CD14-positive monocyte (primary cell): ENCODE measurements around the gene SIGLEC14. TPM values are rescaled to one million over a fixed set of nuclear protein-coding genes. Genes with fewer than 3 reads are reported as not detected.
A peak's percentile ranks its signal among the peaks of the same experiment; 100 is the strongest.

Experiments
- DNase-seq, 3 donors: peaks; one replicate each; pipeline ENCODE4 v3.0.0-alpha.2; 2011 to 2022
- H2AFZ ChIP-seq: 2 replicates; pipeline ENCODE4 v1.6.0; 2012; ENCODE audit warnings: mild to moderate bottlenecking, low read depth, low read length, inconsistent platforms; ENCODE audit not compliant: insufficient read depth, poor library complexity, severe bottlenecking
- H3K27ac ChIP-seq, 2 donors: 1 replicate in 1 of 2; 2 replicates in 1 of 2; pipeline ENCODE4 v1.5.1; 2012 to 2013; ENCODE audit warnings: low read length in 2 of 2, control low read depth in 1 of 2, inconsistent platforms in 1 of 2, low read depth in 1 of 2, mild to moderate bottlenecking in 1 of 2
- H3K27me3 ChIP-seq, 2 donors: one replicate each; pipeline versions ENCODE4 v1.6.0 to v1.6.1; 2011 to 2013; ENCODE audit warnings: low read length in 2 of 2; ENCODE audit not compliant: control insufficient read depth in 2 of 2, insufficient read depth in 2 of 2
- H3K36me3 ChIP-seq, 2 donors: replicated peaks in 1 of 2; 1 replicate in 1 of 2; 2 replicates in 1 of 2; pipeline versions ENCODE4 v1.5.1 to v1.6.1; 2012 to 2013; ENCODE audit warnings: low read length in 2 of 2, control low read depth in 1 of 2, inconsistent platforms in 1 of 2, mild to moderate bottlenecking in 1 of 2; ENCODE audit not compliant: insufficient read depth in 2 of 2, control insufficient read depth in 1 of 2
- H3K4me1 ChIP-seq, 2 donors: 1 replicate in 1 of 2; 2 replicates in 1 of 2; pipeline versions ENCODE4 v1.5.1 to v1.6.1; 2012 to 2013; ENCODE audit warnings: low read length in 2 of 2, control low read depth in 1 of 2, inconsistent platforms in 1 of 2, mild to moderate bottlenecking in 1 of 2, moderate library complexity in 1 of 2; ENCODE audit not compliant: insufficient read depth in 2 of 2, control insufficient read depth in 1 of 2
- H3K4me2 ChIP-seq: replicated peaks from 2 replicates; pipeline ENCODE3; 2012; ENCODE audit warnings: low read length, moderate library complexity, mild to moderate bottlenecking; ENCODE audit not compliant: poor library complexity, severe bottlenecking; ENCODE audit errors: extremely low read depth
- H3K4me3 ChIP-seq, 3 experiments: fragments of 200-600 bp in 1 of 3; sonication (generic) in 1 of 3; replicated peaks in 1 of 3; 1 replicate in 2 of 3; 2 replicates in 1 of 3; pipeline ENCODE4 v1.5.1; 2011 to 2013; ENCODE audit warnings: low read length in 3 of 3, mild to moderate bottlenecking in 3 of 3, control low read depth in 2 of 3, low read depth in 2 of 3, inconsistent platforms in 1 of 3, moderate library complexity in 1 of 3
- H3K79me2 ChIP-seq: 2 replicates; pipeline ENCODE4 v1.6.0; 2012; ENCODE audit warnings: mild to moderate bottlenecking, control low read depth, inconsistent platforms, low read length, moderate library complexity; ENCODE audit not compliant: insufficient read depth
- H3K9ac ChIP-seq: 2 replicates; pipeline ENCODE4 v1.6.0; 2017; ENCODE audit warnings: low read length, mild to moderate bottlenecking; ENCODE audit not compliant: insufficient read depth, poor library complexity, severe bottlenecking
- H3K9me3 ChIP-seq, 2 donors: replicated peaks in 1 of 2; 1 replicate in 1 of 2; 2 replicates in 1 of 2; pipeline versions ENCODE4 v1.5.1 to v1.6.1; 2012 to 2013; ENCODE audit warnings: low read length in 2 of 2, control low read depth in 1 of 2; ENCODE audit not compliant: control insufficient read depth in 1 of 2, insufficient read depth in 1 of 2
- H4K20me1 ChIP-seq: 2 replicates; pipeline ENCODE4 v1.6.0; 2012; ENCODE audit warnings: mild to moderate bottlenecking, low read length, control low read depth, moderate library complexity; ENCODE audit not compliant: insufficient read depth
- H3K27ac Mint-ChIP-seq, 7 donors: one replicate each; pipeline ENCODE4 v1.8.0; 2020; ENCODE audit warnings: mild to moderate bottlenecking in 7 of 7, mixed read lengths in 7 of 7, moderate library complexity in 6 of 7, inconsistent platforms in 2 of 7
- H3K27me3 Mint-ChIP-seq, 3 donors: one replicate each; pipeline ENCODE4 v1.8.0; 2021 to 2022; ENCODE audit warnings: low read depth in 3 of 3, mild to moderate bottlenecking in 3 of 3, mixed read lengths in 3 of 3, moderate library complexity in 3 of 3, inconsistent platforms in 1 of 3
- H3K36me3 Mint-ChIP-seq, 2 donors: one replicate each; pipeline ENCODE4 v1.8.0; 2020; ENCODE audit warnings: mixed read lengths in 2 of 2, inconsistent platforms in 1 of 2, mild to moderate bottlenecking in 1 of 2
- H3K4me1 Mint-ChIP-seq: one replicate; pipeline ENCODE4 v1.8.0; 2020; ENCODE audit warnings: mild to moderate bottlenecking, mixed read lengths
- H3K4me3 Mint-ChIP-seq, 2 donors: one replicate each; pipeline ENCODE4 v1.8.0; 2020; ENCODE audit warnings: mild to moderate bottlenecking in 2 of 2, mixed read lengths in 2 of 2, moderate library complexity in 1 of 2
- H3K9me3 Mint-ChIP-seq, 7 donors: one replicate each; pipeline ENCODE4 v1.8.0; 2020 to 2022; ENCODE audit warnings: mixed read lengths in 7 of 7, mild to moderate bottlenecking in 6 of 7, moderate library complexity in 6 of 7, inconsistent platforms in 2 of 7
- CTCF ChIP-seq: fragments of 200-600 bp; IDR thresholded peaks from one replicate; pipeline ENCODE4 v1.8.0; 2022; ENCODE audit warnings: antibody characterized with exemption, mild to moderate bottlenecking
- WGBS: methylation state at CpG from one replicate; pipeline ENCODE4 v1.1.5; 2013; ENCODE audit warnings: missing lambda C conversion rate; ENCODE audit not compliant: insufficient coverage; 5-methylcytosine and 5-hydroxymethylcytosine counted together
- intact Hi-C, 2 donors: fragments of 100-400 bp; cut with micrococcal nuclease; formaldehyde crosslinking; loops; one replicate each; pipeline versions ENCODE4 v1.15.0 to v1.15.1; 2023
- polyA plus RNA-seq, 3 donors: library from polyadenylated mRNA; depleted of rRNA in 1 of 3; unstranded in 2 of 3; stranded (reverse) in 1 of 3; fragments of 300-500 nt in 2 of 3; fragments of >200 nt in 1 of 3; fragmentation: Illumina TruSeq in 2 of 3; gene quantifications; 1 replicate in 2 of 3; 2 replicates in 1 of 3; pipeline ENCODE4 v1.2.3, GENCODE V29; 2012 to 2021

SIGLEC14 gene
- polyA plus RNA-seq, 3 donors = 63.5 to 129 (median 95.0) TPM

GRCh38 chr19:51640386-51640785 is 6.2 kb downstream of the SIGLEC14 start:
- H3K9me3 Mint-ChIP-seq = peaks cover 0 to 5% (median 2%) of the 10 kb centered on the region in 7 donors
- Histone ChIP-seq H3K4me1 (peaks cover 54 to 61% of the 10 kb centered on the region in 2 donors), H2AFZ (no peak overlapping the region), H3K27me3 (no peaks in the 10 kb centered on the region), H3K27ac (no peak overlapping the region), H3K4me3 (no peak overlapping the region), H3K79me2 (peaks cover 49% of the 10 kb centered on the region), H3K9ac (no peak overlapping the region), H3K9me3 (no peaks in the 10 kb centered on the region), H3K4me2 (no peak overlapping the region), H3K36me3 (peaks cover 37 to 52% of the 10 kb centered on the region in 2 donors), H4K20me1 (peaks cover 59% of the 10 kb centered on the region)
- peaks cover 80% of the 10 kb centered on the region for H3K4me1 Mint-ChIP-seq
- intact Hi-C loops = no loop called here
- no peak overlapping the region for H3K4me3 Mint-ChIP-seq
- H3K27me3 Mint-ChIP-seq = peaks cover 0 to 5% (median 2%) of the 10 kb centered on the region in 3 donors
- TF ChIP-seq CTCF = no peak
- DNase-seq = no peak
- H3K36me3 Mint-ChIP-seq = peaks cover 55 to 67% of the 10 kb centered on the region in 2 donors
- peak overlapping the region in 2 of 7 donors; percentile 24 to 36 for H3K27ac Mint-ChIP-seq
- WGBS = 100% methylated on average over 3 of the region's 3 CpGs

GRCh38 chr19:51639916-51640315 is 6.7 kb downstream of the SIGLEC14 start:
- H4K20me1 ChIP-seq = peaks cover 59% of the 10 kb centered on the region
- H3K27me3 ChIP-seq = no peaks in the 10 kb centered on the region
- DNase-seq = no peak
- H3K27ac ChIP-seq = no peak overlapping the region
- no peak for TF ChIP-seq CTCF
- H3K9ac ChIP-seq = no peak overlapping the region
- Mint-ChIP-seq H3K27me3 (peaks cover 0 to 3% (median 2%) of the 10 kb centered on the region in 3 donors), H3K4me3 (no peak overlapping the region), H3K4me1 (peaks cover 78% of the 10 kb centered on the region), H3K27ac (peak overlapping the region in 1 of 7 donors; percentile 37), H3K9me3 (peaks cover 0 to 5% (median 2%) of the 10 kb centered on the region in 7 donors), H3K36me3 (peaks cover 51 to 62% of the 10 kb centered on the region in 2 donors)
- WGBS = no CpG with 5 or more reads among the region's 4 CpGs
- intact Hi-C loops = loop anchor here in 1 of 2 donors (5.0 kb wide), 1 partner anchor 38 kb away; no protein-coding TSS in a partner anchor
- peaks cover 37 to 52% of the 10 kb centered on the region in 2 donors for H3K36me3 ChIP-seq
- no peak overlapping the region for H3K4me2 ChIP-seq
- no peak overlapping the region for H2AFZ ChIP-seq
- H3K79me2 ChIP-seq = peaks cover 44% of the 10 kb centered on the region
- no peak overlapping the region for H3K4me3 ChIP-seq
- peaks cover 55 to 60% of the 10 kb centered on the region in 2 donors for H3K4me1 ChIP-seq
- H3K9me3 ChIP-seq = no peaks in the 10 kb centered on the region
